ENCODE data around the gene TANC1.

- TF ChIP-seq EP300 (IDR thresholded peaks at IDR 0.05) = no peak
- TF ChIP-seq, protein P1, sequence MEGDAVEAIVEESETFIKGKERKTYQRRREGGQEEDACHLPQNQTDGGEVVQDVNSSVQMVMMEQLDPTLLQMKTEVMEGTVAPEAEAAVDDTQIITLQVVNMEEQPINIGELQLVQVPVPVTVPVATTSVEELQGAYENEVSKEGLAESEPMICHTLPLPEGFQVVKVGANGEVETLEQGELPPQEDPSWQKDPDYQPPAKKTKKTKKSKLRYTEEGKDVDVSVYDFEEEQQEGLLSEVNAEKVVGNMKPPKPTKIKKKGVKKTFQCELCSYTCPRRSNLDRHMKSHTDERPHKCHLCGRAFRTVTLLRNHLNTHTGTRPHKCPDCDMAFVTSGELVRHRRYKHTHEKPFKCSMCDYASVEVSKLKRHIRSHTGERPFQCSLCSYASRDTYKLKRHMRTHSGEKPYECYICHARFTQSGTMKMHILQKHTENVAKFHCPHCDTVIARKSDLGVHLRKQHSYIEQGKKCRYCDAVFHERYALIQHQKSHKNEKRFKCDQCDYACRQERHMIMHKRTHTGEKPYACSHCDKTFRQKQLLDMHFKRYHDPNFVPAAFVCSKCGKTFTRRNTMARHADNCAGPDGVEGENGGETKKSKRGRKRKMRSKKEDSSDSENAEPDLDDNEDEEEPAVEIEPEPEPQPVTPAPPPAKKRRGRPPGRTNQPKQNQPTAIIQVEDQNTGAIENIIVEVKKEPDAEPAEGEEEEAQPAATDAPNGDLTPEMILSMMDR (IDR thresholded peaks at IDR 0.05) = no peak
Observed at GRCh38 chr2:158943973-158944372, 24.5 kb upstream of the TANC1 start.
